GM12878 (cell line): Measurements from ENCODE around the gene SF1.

Source experiments
- BRCA1 ChIP-seq: IDR thresholded peaks from 2 replicates; pipeline ENCODE4 v1.6.1; 2011; ENCODE audit warnings: low read depth, low read length, improper control_type of control experiment
- CBX5 ChIP-seq: sonication (generic); IDR thresholded peaks from 2 replicates; pipeline ENCODE4 v1.6.1; 2016; ENCODE audit warnings: low read depth, moderate library complexity, mild to moderate bottlenecking, inconsistent platforms
- CEBPB ChIP-seq, 2 experiments: fragments of 150-350 bp in 1 of 2; IDR thresholded peaks; 2 replicates each; pipeline ENCODE4 v1.6.1; 2012 to 2014; ENCODE audit warnings: low read depth in 2 of 2, low read length in 2 of 2, borderline replicate concordance in 1 of 2, inconsistent platforms in 1 of 2
- CTCF ChIP-seq, 3 experiments: IDR thresholded peaks in 2 of 3; conservative IDR thresholded peaks in 1 of 3; 2 replicates each; pipeline ENCODE4 v1.5.1; 2011; ENCODE audit warnings: low read depth in 3 of 3, low read length in 3 of 3, mild to moderate bottlenecking in 3 of 3, control low read depth in 2 of 3, moderate library complexity in 2 of 3, inconsistent platforms in 1 of 3, mixed read lengths in 1 of 3; ENCODE audit not compliant: control insufficient read depth in 2 of 3, insufficient read depth in 1 of 3; ENCODE audit errors: extremely low read depth in 1 of 3
- ELK1 ChIP-seq: IDR thresholded peaks from 2 replicates; pipeline ENCODE4 v1.6.1; 2012; ENCODE audit warnings: low read depth, low read length, improper control_type of control experiment
- EZH2 ChIP-seq: IDR thresholded peaks from 2 replicates; pipeline ENCODE4 v1.6.1; 2012; ENCODE audit warnings: low read depth, mild to moderate bottlenecking, control low read depth, inconsistent platforms, low read length, borderline replicate concordance; ENCODE audit not compliant: control insufficient read depth
- GABPA ChIP-seq: IDR thresholded peaks from 2 replicates; pipeline ENCODE4 v1.6.1; 2014; ENCODE audit warnings: antibody characterized with exemption, low read depth, mild to moderate bottlenecking, inconsistent platforms
- MXI1 ChIP-seq: fragments of 150-350 bp; IDR thresholded peaks from 2 replicates; pipeline ENCODE4 v1.6.1; 2011; ENCODE audit warnings: low read depth, mild to moderate bottlenecking, inconsistent platforms, low read length, improper control_type of control experiment
- POLR2AphosphoS2 ChIP-seq: IDR thresholded peaks from 2 replicates; pipeline ENCODE4 v1.6.1; 2011; ENCODE audit warnings: low read depth, mild to moderate bottlenecking, low read length, improper control_type of control experiment, moderate library complexity
- SIN3A ChIP-seq: IDR thresholded peaks from 2 replicates; pipeline ENCODE4 v1.6.1; 2012; ENCODE audit warnings: low read depth, low read length, improper control_type of control experiment
- TAF1 ChIP-seq: IDR thresholded peaks from 2 replicates; pipeline ENCODE4 v1.6.1; 2011; ENCODE audit warnings: mild to moderate bottlenecking, low read depth, low read length, borderline replicate concordance
- YBX1 ChIP-seq: fragments of 450-650 bp; IDR thresholded peaks from 2 replicates; pipeline ENCODE4 v1.6.1; 2016; ENCODE audit warnings: antibody characterized with exemption
- ZNF217 ChIP-seq: fragments of 450-650 bp; IDR thresholded peaks from 2 replicates; pipeline ENCODE4 v1.6.1; 2017; ENCODE audit warnings: antibody characterized with exemption, mild to moderate bottlenecking

GRCh38 chr11:64790205-64791095, 12.1 kb upstream of the SF1 start:
- TF ChIP-seq CTCF (IDR thresholded peaks at IDR 0.05 in 2 of 3, conservative IDR thresholded peaks at IDR 0.05 in 1 of 3; ENCODE audit: control insufficient read depth in 2 of 3, extremely low read depth in 1 of 3, insufficient read depth in 1 of 3, low read depth in 3 of 3, low read length in 3 of 3) (no peak), ELK1 (no peak), SIN3A (no peak), BRCA1 (no peak), GABPA (no peak), CBX5 (no peak), CEBPB (IDR thresholded peaks at IDR 0.05; ENCODE audit: borderline replicate concordance in 1 of 2, low read depth in 2 of 2, low read length in 2 of 2) (no peak), MXI1 (no peak), YBX1 (no peak), TAF1 (no peak), EZH2 (no peak), POLR2AphosphoS2 (no peak), ZNF217 (no peak)
